Choroid plexus epithelial cell (primary cell): ENCODE results near the gene ADARB2.

ENCODE experiments used
- DNase-seq: peaks from one replicate; pipeline ENCODE4 v3.0.0-alpha.2; 2010; ENCODE audit warnings: low read depth
- H3K4me3 ChIP-seq: 2 replicates; pipeline ENCODE4 v1.5.1; 2011; ENCODE audit warnings: low read depth, mild to moderate bottlenecking, control low read depth, low read length, moderate library complexity
- TF ChIP-seq, protein P1 (sequence below): conservative IDR thresholded peaks from 2 replicates; pipeline ENCODE4 v1.5.1; 2011; ENCODE audit warnings: low read depth, mild to moderate bottlenecking, control low read depth, inconsistent platforms, low read length, moderate library complexity

Gene ADARB2

DNA sequence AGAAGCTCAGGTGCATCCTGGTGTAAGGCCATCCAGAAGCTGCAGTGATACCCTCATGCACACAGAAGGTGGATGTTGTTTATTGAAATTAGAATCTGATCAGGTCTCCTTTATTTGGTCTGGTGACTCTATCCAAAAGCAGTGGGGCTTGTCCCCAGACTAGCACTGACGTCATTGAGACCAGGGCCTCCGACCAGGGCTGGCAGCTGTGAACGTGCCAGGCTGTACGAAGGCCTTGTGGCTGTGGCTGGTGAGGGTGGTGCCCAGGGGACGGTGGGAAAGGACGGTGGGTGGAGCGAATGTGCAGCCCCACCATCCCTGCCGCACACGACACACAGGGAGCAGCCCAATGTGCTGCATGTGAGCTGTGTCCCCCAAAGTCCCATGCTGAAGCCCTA, 160.0 kb downstream of the ADARB2 start:
- H3K4me3 ChIP-seq, result no peak overlapping the region
- TF ChIP-seq, protein P1, sequence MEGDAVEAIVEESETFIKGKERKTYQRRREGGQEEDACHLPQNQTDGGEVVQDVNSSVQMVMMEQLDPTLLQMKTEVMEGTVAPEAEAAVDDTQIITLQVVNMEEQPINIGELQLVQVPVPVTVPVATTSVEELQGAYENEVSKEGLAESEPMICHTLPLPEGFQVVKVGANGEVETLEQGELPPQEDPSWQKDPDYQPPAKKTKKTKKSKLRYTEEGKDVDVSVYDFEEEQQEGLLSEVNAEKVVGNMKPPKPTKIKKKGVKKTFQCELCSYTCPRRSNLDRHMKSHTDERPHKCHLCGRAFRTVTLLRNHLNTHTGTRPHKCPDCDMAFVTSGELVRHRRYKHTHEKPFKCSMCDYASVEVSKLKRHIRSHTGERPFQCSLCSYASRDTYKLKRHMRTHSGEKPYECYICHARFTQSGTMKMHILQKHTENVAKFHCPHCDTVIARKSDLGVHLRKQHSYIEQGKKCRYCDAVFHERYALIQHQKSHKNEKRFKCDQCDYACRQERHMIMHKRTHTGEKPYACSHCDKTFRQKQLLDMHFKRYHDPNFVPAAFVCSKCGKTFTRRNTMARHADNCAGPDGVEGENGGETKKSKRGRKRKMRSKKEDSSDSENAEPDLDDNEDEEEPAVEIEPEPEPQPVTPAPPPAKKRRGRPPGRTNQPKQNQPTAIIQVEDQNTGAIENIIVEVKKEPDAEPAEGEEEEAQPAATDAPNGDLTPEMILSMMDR, result no peak
- DNase-seq, result no peak

DNA sequence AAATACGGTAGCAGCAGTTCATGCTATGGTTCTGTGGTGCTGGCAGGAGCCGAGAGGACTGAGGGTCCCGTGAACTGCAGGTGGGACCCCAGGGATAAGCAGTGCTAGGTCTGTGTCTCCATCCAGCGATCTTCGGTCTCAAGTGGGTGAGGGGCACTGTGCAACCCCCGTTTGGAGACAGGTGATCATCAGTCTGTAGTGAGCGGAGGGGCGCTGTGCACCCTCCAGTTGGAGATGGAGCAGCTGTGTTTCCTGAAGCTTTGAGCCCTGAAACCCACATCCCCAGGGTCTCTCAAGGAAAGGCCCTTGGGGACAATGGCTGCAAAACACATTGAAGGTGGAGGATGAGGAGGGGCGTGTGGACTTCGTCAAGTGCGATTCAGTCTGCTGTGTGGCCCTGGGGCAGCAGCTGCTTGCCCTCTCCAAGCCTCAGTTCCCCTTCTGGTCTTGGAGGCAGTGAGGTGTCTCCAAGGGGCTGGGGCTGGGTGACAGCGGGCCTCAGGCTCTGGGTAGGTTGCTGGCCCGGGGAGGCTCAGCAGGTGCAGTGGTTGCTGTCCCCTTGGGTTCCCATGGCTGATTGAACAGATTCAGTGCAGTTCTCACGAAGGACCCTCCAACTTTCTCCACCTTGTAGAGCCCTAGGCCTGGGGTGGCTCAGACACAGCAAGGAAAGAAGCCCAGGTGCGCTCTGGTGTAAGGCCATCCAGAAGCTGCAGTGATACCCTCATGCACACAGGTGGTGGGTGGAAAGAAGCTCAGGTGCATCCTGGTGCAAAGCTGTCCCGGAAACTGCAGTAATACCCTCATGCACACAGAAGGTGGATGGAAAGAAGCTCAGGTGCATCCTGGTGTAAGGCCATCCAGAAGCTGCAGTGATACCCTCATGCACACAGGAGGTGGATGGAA, 160.6 kb downstream of the ADARB2 start:
- TF ChIP-seq, protein P1, result no peak
- no peak for DNase-seq

DNA sequence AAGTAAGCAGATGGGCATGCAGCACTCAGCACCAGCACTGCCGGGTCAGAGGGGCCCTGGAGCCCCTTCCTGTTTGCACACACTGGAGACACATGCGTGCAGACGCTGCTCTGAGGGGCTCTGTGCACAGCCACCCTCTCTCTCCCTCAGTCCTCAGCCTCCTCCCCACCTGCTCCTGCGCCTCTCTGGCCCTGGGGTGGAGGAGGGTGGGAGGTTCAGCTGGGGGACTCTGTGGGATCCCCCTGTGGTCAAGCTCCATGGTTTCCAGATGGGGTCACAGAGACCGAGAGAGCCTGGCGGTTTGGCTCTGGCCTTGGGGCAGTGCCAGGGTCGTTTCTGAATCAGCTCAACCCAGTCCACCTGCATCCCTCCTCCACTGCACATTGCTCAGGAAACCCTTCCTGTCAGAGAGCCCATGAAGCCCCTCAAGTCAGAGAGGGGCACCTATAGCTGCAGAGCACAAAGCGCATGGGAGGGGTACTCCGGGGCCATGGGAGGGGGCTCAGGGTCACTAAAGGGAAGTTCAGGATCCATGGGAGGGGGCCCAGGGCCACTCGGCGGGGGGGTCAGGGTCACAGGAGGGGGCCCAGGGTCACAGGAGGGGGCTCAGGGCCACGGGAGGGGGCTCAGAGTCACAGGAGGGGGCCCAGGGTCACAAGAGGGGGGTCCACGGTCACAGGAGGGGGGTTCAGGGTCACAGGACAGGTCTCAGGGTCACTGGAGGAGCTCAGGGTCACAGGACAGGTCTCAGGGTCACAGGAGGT, 161.7 kb downstream of the ADARB2 start:
- TF ChIP-seq, protein P1, result no peak
- DNase-seq, result no peak
- H3K4me3 ChIP-seq, result no peak overlapping the region

More for the DNA sequence above, 160.6 kb downstream of the ADARB2 start:
- H3K4me3 ChIP-seq, result no peak overlapping the region

DNA sequence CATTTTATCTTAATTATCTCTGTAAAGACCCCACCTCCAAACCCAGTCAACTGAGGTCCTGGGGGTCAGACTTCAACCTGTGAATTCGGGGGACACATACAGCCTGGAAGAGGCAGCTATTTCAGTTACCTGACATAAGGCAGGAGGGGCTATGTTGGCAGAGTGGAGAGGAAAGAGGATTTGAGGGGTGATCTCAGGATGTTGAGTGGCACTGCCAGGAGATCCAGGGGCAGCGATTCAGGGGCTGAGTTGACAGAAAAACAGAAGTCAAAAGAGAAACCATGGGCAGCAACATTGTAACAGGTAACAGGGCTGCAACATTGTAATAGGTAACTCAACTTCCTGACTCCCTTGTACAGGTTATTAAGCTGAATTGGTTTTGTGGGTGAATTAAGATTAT, 162.6 kb downstream of the ADARB2 start:
- H3K4me3 ChIP-seq, result no peak overlapping the region
- DNase-seq, result no peak
- TF ChIP-seq, protein P1, result no peak

DNA sequence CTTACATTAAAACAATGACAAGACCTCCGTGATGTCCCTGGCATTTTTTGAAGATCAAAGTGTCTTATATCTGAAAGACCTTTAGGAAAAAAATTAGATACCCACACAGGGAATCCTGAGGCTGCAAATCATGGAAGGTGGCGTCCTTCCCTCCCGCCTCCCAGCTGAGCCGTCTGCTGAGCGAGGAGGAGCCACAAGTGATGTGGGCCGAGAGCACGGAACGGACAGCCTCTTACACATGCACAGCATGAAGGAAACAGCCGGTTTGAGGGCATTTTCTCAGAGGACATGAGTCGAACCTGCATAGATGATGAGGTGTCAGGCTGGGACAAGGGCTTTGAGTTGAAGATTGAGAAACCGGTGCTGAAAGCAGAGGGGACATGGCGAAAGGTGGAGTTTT, 163.3 kb downstream of the ADARB2 start:
- no peak overlapping the region for H3K4me3 ChIP-seq
- no peak for DNase-seq
- TF ChIP-seq, protein P1, result no peak

DNA sequence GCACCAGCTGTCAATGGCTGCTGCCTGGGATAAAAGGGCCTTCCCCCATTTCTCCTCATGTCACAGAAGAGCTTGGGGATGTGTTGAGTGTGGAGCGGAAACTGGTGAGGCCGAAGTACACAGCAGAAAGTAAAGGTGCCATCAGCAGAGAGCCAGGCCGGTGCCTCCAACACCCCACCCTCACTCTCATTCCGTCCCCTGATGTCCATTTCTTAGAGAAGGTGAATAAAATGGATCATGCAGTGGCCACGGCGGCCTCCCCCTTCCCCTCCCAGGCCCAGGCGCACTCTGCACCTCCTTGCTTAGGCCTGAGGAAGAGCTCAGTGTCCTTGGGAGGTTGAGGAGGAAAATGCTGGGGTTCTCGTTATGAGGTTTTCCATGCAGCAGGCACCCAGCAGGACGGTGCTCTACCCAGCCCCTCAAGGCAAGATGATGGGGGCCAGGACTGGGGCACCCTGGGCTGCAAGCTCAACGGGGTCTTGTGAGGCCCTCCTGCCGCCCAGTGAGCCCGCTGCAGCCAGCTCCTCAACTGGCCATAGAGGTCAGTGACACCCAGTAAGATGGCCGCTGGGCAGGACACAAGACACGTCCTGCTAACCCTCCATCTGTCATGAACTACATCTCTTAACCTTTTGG, 163.9 kb downstream of the ADARB2 start:
- no peak for DNase-seq
- TF ChIP-seq, protein P1, result no peak
- no peak overlapping the region for H3K4me3 ChIP-seq
